Ovary (tissue), 3 donors: Measurements from ENCODE around the gene PLOD1.
A peak's percentile ranks its signal among the peaks of the same experiment; 100 is the strongest.

Source experiments
- EP300 ChIP-seq: sonication (generic); formaldehyde crosslinking; IDR thresholded peaks from one replicate; pipeline ENCODE4 v1.6.1; 2017; ENCODE audit warnings: antibody characterized with exemption
- POLR2A ChIP-seq: fragments of 450-650 bp; IDR thresholded peaks from one replicate; pipeline ENCODE4 v1.6.1; 2017; ENCODE audit warnings: antibody characterized with exemption, mild to moderate bottlenecking, moderate library complexity
- TF ChIP-seq, protein P1 (sequence below), 3 donors: fragments of 450-650 bp in 2 of 3; fragments of 200-600 bp in 1 of 3; IDR thresholded peaks; one replicate each; pipeline versions ENCODE4 v1.5.1 to v1.8.0; 2016 to 2022; ENCODE audit warnings: antibody characterized with exemption in 3 of 3, mild to moderate bottlenecking in 1 of 3
- donor health status: DM: no; HTN: no; CAD: no.

DNA sequence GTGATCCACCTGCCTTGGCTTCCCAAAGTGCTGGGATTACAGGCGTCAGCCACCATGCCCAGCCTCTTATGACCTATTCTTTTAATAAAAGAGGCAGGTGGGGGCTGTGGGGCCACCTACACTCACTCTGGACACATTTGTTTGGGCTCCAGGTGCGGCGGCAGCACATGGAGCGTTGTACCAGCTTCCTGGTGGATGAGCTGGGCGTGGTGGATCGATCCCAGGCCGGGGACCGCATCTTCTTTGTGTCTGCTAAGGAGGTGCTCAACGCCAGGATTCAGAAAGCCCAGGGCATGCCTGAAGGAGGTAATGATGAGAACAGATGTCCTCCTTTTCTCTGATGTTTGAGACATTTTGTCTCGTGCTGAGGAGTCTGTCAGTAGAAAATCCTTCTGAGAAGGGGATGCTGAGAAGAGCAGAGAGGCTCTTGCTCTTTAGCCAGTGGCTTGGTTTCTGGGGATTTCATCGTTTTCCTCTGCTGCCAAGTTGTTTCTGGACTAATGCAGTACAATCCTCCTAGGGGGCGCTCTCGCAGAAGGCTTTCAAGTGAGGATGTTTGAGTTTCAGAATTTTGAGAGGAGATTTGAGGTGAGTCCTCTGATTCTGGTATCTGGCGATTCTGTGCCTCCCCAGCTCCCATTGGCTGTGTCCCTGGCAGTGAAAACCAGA lies 66.9 kb downstream of the PLOD1 start:
- TF ChIP-seq, protein P1, sequence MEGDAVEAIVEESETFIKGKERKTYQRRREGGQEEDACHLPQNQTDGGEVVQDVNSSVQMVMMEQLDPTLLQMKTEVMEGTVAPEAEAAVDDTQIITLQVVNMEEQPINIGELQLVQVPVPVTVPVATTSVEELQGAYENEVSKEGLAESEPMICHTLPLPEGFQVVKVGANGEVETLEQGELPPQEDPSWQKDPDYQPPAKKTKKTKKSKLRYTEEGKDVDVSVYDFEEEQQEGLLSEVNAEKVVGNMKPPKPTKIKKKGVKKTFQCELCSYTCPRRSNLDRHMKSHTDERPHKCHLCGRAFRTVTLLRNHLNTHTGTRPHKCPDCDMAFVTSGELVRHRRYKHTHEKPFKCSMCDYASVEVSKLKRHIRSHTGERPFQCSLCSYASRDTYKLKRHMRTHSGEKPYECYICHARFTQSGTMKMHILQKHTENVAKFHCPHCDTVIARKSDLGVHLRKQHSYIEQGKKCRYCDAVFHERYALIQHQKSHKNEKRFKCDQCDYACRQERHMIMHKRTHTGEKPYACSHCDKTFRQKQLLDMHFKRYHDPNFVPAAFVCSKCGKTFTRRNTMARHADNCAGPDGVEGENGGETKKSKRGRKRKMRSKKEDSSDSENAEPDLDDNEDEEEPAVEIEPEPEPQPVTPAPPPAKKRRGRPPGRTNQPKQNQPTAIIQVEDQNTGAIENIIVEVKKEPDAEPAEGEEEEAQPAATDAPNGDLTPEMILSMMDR (IDR thresholded peaks at IDR 0.05) = peak in 1 of 3 donors; percentile 23
- TF ChIP-seq POLR2A (no peak), EP300 (no peak)
